Measurements from ENCODE around the gene MYCBP2.

- TF ChIP-seq EP300 (IDR thresholded peaks at IDR 0.05; ENCODE audit: borderline replicate concordance in 1 of 2, low read depth in 1 of 2, low read length in 1 of 2) (no peak), MXI1 (IDR thresholded peaks at IDR 0.05; ENCODE audit: low read depth, low read length) (no peak), RAD21 (IDR thresholded peaks at IDR 0.05; ENCODE audit: low read length) (no peak), NFIC (IDR thresholded peaks at IDR 0.05; ENCODE audit: borderline replicate concordance) (no peak), TCF12 (IDR thresholded peaks at IDR 0.05) (no peak), YY1 (IDR thresholded peaks at IDR 0.05; ENCODE audit: low read depth) (no peak), EZH2phosphoT487 (IDR thresholded peaks at IDR 0.05; ENCODE audit: borderline replicate concordance, low read depth) (no peak), POLR2AphosphoS5 (IDR thresholded peaks at IDR 0.05; ENCODE audit: low read depth, low read length) (no peak), FOXJ3 (CRISPR knock-in tag; IDR thresholded peaks at IDR 0.05) (no peak), TAF1 (IDR thresholded peaks at IDR 0.05; ENCODE audit: borderline replicate concordance, low read depth, low read length) (no peak), JUND (IDR thresholded peaks at IDR 0.05) (no peak), SIN3A (IDR thresholded peaks at IDR 0.05; ENCODE audit: borderline replicate concordance, low read depth, low read length) (no peak)
- TF ChIP-seq, protein P1, sequence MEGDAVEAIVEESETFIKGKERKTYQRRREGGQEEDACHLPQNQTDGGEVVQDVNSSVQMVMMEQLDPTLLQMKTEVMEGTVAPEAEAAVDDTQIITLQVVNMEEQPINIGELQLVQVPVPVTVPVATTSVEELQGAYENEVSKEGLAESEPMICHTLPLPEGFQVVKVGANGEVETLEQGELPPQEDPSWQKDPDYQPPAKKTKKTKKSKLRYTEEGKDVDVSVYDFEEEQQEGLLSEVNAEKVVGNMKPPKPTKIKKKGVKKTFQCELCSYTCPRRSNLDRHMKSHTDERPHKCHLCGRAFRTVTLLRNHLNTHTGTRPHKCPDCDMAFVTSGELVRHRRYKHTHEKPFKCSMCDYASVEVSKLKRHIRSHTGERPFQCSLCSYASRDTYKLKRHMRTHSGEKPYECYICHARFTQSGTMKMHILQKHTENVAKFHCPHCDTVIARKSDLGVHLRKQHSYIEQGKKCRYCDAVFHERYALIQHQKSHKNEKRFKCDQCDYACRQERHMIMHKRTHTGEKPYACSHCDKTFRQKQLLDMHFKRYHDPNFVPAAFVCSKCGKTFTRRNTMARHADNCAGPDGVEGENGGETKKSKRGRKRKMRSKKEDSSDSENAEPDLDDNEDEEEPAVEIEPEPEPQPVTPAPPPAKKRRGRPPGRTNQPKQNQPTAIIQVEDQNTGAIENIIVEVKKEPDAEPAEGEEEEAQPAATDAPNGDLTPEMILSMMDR (IDR thresholded peaks at IDR 0.05), result no peak
- TF ChIP-seq, protein P2, sequence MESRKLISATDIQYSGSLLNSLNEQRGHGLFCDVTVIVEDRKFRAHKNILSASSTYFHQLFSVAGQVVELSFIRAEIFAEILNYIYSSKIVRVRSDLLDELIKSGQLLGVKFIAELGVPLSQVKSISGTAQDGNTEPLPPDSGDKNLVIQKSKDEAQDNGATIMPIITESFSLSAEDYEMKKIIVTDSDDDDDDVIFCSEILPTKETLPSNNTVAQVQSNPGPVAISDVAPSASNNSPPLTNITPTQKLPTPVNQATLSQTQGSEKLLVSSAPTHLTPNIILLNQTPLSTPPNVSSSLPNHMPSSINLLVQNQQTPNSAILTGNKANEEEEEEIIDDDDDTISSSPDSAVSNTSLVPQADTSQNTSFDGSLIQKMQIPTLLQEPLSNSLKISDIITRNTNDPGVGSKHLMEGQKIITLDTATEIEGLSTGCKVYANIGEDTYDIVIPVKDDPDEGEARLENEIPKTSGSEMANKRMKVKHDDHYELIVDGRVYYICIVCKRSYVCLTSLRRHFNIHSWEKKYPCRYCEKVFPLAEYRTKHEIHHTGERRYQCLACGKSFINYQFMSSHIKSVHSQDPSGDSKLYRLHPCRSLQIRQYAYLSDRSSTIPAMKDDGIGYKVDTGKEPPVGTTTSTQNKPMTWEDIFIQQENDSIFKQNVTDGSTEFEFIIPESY (IDR thresholded peaks at IDR 0.05; ENCODE audit: borderline replicate concordance, low read depth), result no peak
Observed at GRCh38 chr13:77309254-77309653, 17.6 kb downstream of the MYCBP2 start.
